DMS114 treated with DMSO at 0.1 percent for 48 hours (cell line): Measurements from ENCODE around the gene INPP1.
"Not testable (repeated sequence)": the region's sequence is repeated elsewhere in the genome, so short reads cannot be mapped to it uniquely, and the experiment has no call there.

ENCODE experiments used
- DNase-seq: peaks from one replicate; lab custom pipeline; 2025; ENCODE audit not compliant: unreplicated experiment; lab: John Stamatoyannopoulos, UW

Gene INPP1, protein sequence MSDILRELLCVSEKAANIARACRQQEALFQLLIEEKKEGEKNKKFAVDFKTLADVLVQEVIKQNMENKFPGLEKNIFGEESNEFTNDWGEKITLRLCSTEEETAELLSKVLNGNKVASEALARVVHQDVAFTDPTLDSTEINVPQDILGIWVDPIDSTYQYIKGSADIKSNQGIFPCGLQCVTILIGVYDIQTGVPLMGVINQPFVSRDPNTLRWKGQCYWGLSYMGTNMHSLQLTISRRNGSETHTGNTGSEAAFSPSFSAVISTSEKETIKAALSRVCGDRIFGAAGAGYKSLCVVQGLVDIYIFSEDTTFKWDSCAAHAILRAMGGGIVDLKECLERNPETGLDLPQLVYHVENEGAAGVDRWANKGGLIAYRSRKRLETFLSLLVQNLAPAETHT

DNA sequence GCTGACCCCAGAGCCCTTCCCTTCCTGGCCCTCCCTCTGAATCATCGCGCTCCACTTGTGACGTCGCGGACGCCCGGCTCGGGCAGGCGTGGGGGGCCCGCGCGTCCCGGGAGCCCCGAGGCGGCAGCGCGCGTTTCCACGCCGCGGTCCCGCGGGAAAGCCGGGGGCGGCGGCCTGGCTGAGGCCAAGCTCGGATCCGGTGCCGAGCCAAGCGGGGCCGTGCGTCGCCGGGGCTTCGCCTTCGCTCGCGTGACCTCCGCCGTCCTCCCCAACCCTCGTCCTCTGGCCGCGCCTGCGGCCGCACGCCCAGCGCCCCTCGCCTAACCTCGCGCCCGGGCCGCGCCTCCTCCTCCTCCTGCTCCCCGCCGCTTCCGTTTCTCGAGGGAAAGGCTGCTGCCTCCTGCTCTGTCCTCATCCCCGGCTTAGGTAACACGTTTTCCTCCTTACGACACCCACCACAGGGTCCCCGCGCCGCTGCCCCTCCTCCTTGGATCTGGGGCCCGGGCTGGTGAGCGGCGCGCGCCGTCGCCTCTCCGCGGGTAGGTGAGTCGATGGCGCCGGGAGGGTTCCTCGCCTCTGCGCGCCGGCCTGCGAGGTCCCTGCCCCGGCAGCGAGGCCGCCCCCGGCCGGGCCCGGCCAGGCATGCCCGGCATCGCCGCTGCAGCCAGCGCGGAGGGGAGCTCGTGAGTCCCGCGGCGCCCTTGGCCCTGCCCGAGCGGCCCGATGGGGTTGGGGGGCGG lies at the start of gene INPP1:
TSS of gene INPP1 (plus strand) at position 54 of the 740 bp plus-strand sequence. CDS start 16,514 bp downstream, outside the sequence.
- DNase-seq: no peak

DNA sequence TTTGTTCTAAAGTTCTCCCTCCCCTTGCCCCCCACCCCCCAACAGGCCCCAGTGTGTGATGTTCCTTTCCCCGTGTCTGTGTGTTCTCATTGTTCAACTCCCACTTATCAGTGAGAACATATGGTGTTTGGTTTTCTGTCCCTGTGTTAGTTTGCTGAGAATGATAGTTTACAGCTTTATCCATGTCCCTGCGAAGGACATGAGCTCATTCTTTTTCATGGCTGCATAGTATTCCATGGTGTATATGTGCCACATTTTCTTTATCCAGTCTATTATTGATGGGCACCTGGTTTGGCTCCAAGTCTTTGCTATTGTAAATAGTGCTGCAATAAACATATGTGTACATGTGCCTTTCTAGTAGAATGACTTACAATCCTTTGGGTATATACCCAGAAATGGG lies 45.5 kb upstream of the INPP1 start:
- DNase-seq: not testable (repeated sequence)

- no peak for DNase-seq
These were observed 42.4 kb upstream of the INPP1 start for GRCh38 chr2:190301032-190301431.

DNA sequence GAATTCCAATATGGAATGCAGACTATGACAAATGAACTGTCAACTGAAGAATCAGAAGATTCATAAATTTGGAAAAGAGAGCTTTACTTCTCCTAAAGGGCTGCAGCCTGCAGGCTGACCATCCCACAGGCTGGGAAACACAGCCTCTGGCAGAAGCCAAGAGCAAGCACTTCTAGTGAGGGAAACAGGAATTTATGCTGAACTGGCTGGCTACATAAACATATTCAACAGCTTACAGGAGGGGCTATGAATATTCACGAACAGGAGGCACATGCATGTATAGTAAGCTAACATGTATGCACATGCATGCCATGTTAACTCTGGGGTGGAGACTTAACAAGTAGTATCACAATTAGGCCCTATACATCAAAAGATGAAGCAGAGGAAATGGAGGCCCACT lies 41.3 kb upstream of the INPP1 start:
- no peak for DNase-seq

DNA sequence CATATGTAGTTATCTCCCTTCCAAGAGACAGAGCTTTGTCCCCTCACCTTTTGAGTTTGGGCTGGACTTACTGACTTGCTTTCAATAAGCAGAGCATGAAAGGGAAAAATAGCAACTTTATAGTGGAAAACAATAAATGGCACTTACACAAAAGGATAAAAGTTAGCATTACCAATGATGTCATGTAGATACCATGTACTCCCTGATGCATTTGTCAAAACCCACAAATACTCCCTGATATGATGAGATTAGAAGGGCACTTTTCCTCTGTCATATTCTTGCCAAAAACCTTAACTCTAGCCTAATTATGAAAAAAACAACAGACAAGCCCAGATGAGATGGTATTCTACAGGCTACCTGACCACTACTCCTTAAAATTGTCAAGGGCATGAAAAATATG lies 39.7 kb upstream of the INPP1 start:
- no peak for DNase-seq

DNA sequence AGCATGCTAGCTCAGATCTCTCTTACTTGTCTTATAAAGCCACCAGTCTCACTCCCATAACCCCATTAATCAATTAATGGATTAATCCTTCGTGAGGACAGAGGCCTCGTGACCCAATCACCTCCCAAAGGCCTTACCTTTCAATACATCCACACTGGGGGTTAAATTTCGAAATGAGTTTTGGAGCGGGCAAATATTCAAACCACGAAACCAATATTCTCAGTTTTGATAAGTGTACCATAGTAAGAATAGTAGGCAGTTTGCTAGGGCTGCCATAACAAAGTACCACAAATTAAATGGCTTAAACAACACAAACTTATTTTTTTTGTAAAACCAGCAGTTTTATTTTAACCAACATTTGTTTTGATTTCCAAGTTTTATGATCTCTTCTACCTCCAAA lies 39.0 kb upstream of the INPP1 start:
- DNase-seq: no peak

DNA sequence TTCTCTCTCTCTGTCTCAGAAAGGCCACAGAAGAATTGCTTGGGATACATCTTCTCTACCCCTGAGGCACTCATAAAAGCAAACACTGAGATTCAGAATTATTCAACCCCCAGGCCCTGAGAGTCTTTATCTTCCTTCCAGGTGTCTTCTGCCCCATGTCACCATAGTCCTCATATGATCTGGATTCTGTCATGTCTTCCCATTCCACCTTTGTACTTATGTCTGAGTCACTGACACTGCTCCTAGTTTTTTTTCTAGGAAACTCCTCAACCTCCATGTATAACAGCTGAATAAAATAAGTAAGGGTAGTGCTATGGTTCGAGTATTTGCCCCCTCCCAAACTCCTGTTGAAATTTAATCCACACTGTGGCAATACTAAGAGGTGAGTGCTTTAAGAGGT lies 35.4 kb upstream of the INPP1 start:
- DNase-seq: no peak

DNA sequence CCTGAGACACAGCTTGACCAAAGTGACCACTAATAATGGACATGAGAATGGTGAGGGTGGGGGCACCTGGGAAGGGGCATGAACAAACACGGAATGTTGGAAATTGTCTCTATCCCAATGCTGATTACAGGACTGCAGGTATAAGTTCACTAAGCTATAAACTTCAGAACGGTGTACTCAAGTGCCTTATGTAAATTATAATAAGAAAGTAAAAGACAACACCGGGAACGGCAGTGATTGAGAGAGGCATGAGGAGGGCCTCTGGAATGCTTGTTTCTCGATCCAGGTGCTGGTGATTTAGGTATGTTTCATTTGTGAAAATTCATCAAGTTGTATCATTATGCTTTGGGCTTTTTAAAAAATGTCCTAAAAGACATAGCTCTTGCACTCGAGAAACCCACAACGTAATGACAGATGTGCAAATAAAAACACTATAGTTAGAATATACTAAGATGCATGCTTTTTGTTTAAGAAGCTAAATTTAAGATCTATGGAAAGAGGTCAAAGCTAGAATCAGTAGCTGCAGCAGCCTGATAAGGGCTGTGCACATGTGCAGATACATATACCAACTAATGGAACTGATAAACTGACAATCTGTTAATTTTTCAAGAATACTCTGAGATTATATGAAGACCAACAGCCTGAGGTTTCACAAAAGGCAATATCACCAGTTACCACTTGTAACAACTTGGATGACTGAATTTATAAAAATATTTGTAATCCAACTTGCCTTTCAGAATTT lies 31.3 kb upstream of the INPP1 start:
- DNase-seq: no peak

GRCh38 chr2:190312635-190313025 lies 30.8 kb upstream of the INPP1 start:
- DNase-seq: not testable (repeated sequence)

DNA sequence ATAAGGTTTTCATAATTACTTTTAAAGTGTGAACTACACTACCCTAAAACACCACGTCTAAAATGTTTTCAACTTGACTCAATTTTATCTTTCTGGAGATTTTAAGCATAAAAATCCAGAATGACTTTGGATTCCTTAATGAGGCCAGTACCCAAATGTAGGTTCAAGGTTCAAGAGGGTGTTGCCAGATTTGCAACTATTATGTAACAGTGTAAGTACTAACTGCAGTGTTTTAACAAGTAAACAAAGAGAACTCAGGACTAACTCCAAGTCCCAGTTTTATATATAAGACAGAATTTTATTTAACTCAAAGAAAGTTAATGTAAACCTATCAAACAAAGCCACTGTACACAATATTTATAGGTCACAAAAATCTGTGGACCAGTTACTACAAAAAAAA lies 29.5 kb upstream of the INPP1 start:
- no peak for DNase-seq

DNA sequence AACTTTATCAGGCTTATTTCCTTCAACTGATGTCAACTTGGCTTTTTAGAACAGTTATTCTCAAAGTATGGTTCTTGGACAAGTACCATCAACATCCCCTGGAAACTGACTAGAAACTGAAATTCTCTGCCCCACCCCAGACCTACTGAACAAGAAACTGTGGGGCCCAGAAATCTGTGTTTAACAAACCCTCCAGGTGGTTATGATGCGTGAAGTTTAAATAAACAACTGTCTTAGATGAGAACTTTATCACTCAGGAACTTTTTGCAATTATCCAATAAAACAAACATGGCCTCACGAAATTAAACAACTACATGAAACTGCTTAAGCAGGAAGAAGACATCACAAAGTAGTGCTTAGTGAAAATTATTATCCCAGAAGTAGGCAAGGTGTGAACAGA lies 28.1 kb upstream of the INPP1 start:
- no peak for DNase-seq

- DNase-seq: no peak
These were observed 24.9 kb upstream of the INPP1 start for GRCh38 chr2:190318514-190318913.

DNA sequence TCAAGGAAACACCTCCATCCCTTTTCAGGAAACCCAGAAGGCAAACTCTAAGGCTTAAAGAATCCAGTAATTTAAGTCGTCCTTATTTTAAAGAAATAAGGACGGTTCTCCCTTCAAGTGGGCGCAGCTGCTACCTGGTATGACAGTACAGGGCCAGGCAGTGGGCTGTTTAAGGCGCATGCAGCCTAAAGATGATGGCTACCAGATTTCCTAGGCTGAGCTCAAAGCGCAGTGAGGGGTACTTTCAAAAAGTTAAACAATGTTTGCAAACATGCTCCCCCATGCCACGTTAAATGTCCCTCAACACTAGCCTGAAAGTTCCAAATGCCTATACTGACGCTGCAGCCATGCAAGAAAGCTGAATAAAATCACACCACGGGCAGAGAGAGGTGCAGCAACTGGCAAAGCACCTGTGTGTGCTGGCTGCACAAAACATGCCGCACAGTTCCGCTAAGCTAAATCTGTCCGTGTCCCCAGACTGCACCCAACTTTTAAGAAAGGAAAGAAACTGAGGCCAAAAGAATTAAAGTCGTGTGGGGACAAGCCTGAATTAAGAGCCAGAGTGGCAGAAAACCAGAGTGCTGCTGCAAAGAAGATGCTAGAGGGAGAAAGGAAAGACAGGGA lies 24.3 kb upstream of the INPP1 start:
- DNase-seq: no peak

DNA sequence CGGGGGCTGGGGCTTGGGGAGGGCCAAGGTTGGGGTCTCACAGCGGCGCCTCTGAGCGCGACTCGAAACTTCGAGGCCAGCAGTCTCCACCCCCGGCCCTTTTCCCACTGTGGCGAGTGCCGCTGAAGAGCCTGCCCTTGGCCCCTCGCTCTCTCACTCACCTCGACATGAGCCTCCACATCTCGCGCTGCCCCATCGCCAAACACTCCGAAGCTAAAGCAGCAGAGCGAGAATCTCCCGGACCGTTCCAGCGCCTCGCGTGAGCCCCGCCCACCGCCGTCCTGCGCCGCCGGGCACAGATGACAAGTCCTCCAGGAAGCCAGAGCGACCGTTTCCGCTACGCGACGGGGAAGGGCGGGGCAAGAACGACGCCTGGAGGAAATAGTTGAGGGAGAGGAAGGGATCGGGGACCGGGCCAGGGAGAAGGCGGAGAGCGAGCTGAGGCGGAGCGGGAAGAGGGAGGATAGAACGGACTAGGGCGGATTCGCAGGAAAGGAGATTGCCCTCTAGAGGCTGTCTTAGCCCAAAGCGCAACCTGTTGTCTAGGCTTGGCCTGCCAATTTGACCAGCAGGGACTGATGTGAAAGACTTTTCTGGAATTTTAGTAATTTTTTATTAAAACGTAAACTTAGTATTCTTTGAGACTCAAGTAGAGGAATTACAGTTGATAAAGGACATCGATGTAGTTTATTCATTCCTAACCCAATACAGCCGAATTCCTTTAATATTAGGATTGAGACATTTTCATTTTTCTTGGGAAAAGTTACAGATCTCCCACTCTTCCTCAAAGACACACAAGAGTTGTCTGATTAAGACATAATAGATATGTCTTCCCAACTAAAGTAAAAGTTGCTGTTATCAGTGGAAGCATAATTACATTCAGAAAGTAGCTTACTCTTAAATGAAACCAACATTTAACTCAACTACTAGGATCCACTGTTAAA lies 23.6 kb upstream of the INPP1 start, which contains the start of gene HIBCH:
TSS of gene HIBCH (minus strand) at position 272 of the 944 bp plus-strand sequence. CDS start at position 196, 76 bp downstream.
- peak; percentile 96 for DNase-seq

GRCh38 chr2:190320696-190321095 lies 22.7 kb upstream of the INPP1 start:
- DNase-seq: no peak

DNA sequence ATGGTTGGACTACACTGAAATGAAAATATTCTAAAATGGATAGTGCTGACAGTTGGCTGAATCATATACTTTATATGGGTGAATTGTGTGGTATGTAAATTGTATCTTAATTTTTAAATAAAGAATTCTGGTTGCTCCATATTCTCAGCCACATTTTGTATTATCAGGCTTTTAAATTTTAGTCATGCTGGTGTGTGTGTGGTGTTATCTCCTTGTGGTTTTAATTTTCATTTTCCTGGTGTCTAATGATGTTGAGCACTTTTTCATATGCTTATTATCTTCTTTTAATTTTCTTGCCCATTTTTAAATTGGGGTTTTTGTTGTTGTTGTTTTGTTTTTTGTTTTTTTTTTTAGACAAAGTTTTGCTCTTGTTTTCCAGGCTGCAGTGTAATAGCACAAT lies 20.0 kb upstream of the INPP1 start:
- no peak for DNase-seq

- DNase-seq: no peak
These were observed 17.8 kb upstream of the INPP1 start for GRCh38 chr2:190325588-190325987.

- no peak for DNase-seq
These were observed 15.4 kb upstream of the INPP1 start for GRCh38 chr2:190327867-190328572.

DNA sequence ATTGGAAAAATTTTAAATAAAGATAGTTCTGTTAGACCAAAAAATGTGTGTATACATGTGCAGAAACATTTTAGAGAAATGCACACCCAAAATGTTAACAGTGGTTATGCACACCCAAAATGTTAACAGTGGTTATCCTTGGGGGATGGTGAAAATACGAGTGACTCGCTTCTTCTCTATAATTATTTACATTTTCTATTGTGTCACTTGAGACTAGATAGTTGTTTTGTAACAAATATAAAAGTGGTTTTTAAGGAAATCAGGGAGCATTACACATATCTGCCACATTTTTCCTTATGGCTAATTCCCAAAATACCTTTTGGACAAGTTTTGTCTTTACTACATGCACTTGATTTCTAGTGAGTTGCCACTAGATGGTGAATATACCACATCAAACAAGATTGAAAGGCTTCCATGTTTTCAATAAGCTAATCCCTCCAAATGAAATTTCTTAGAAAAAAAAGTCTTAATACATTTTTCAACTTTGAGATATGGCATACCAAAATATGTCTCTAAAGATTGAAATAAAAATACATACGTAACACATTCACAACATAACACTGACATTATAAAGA lies 14.7 kb upstream of the INPP1 start:
- DNase-seq: peak; percentile 6
